GM21526 (cell line): ENCODE measurements around the gene RBM5.
A peak's percentile ranks its signal among the peaks of the same experiment; 100 is the strongest.

ENCODE experiments used
- ATAC-seq: cut with Tn5 transposase; IDR thresholded peaks from one replicate; pipeline ENCODE4 v1.9.1; 2021; ENCODE audit warnings: moderate library complexity; ENCODE audit not compliant: unreplicated experiment, low FRiP score

Gene RBM5

DNA sequence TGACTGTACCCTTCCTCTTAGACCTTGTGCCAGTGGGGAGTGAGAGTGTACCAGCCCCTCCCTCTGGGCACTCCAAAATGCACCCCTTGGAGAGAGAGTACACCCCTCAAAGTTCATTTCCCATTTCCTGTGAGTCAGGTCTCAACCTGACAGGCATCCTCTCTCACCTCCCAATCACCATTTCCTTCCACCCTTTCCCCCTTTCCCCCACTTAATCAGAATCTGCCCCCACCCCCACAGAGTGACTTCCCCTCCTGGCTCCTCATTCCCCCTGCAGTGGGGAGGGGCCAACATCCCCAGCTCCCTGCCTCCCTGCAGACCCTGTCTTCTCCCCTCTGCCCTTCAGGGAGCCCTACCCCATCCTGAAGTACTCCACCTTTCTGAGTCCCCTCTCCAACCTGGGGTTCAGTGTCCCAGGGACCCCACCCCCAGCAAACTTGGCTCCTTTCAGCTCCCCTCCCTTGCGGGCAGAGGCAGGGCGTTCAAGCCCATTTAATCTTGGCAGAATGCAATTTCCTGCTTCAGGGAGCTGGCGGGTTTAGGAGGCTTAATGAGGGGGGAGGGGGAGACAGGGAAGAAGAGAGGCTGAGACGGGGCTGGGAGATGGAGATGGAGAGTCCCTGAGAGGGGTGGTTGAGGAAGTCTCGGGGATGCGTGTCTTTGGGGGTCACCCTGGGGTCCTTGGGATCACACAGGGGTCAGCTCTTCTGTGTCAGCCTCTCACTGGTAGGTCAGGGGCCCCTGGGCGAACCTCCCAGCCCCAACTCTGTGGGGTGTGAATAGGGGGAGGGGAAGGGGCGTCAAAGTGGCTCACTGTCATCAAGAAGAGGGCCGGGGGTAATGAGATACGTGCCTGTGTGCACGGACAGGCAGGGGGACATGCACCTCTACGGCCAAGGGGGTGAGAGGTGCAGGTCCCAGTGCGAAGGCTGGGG lies 49.8 kb downstream of the RBM5 start:
- no peak for ATAC-seq

DNA sequence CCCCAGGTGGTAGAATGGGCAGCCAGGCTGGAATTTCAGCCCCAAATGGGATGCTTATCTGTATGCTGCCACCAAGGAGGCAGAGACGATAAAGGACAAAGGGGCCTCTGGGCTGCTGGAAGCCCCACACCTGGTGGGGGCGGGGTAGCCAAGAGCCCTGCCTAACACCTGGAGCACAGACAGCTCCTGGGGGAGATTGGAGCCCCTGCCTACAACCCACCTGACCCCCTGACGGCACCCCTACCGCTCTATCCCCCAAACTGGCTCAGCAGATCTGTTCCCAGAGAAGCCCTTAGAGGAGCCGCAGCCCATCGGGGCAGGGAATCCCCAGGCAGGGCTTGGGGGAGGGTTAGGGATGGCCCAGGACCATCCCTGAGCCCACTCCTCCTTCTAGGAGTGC lies 50.6 kb downstream of the RBM5 start:
- ATAC-seq: no peak

DNA sequence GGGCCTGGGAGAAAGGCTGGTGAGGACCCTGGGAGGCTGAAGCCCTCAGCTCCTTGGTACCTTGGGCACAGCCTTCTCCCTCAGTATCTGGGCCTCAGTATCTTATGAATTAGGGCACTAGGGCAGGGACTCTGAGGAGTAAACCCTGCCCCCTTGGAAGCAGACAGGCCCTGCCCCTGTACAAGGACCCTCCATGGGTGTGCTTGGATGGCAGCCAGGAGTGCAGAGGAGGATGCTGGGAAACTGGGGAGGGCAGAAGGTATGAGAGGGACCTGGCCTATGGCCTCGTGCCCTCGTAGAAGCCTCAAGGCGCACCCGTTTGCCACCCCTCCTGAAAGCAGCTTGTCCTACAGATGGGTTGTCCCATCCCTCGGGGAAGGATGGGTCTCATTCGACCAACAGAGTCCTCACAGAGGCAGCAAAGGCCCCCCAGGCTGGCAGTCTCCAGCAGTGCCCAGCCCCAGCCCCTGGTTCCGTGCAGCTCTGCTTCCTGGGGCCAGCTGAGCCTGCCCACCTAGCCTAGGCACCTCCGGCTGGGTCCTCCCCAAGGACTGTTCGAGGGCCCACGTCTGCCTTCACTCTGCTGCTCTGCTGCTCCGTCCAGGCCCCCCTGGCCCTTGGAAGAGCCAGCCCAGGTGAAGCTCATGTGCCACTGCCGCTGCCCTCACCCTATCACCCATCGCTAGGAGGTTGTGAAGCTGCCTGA lies 51.2 kb downstream of the RBM5 start:
- no peak for ATAC-seq

DNA sequence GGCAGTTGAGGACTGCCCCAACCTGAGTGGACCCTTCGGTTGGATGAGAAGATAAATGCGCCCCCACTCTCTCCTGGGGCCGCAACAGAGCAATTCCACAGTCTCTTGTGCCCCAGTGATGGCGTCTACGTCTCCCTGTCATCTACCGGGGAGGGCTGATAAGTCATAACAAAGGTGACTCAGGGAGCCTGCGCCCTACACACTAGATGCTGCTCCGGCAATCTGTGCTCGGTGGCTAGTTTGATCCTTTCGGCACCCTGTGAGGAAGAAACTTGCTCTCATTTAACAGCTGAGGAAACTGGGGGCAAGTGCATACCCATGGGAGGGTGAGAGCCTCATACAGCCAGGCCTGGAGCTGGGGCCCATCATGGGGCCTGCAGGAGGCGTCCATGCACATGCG lies 52.3 kb downstream of the RBM5 start:
- ATAC-seq: no peak

DNA sequence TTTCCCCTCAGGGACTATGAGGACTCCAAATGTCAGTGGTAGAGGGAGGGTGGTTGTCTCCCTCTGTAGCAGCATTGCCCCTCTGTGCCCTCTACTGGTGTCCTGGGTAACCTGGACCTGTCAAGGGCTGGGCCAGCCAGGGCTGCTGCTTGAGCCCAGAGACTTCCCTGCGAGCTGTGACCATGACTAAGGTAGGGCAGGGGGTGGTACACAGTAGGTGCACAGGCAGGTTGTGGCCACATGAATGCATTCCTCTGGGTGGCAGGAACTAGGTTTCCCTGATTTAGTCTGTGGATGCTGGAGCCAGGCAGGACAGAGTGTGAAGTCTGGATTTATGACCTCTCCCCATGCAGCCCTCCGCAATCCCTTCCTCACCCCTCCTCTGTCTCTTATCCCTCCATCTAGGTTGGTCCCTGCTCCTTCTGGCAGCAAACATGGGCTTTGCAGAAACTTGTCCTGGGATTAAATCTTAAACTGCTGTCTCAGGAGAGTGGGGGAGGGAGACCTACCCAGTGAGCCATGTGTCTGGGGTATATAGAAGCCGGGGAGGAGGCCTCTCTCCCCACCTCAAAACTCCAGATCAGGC lies 57.7 kb downstream of the RBM5 start:
- no peak for ATAC-seq

DNA sequence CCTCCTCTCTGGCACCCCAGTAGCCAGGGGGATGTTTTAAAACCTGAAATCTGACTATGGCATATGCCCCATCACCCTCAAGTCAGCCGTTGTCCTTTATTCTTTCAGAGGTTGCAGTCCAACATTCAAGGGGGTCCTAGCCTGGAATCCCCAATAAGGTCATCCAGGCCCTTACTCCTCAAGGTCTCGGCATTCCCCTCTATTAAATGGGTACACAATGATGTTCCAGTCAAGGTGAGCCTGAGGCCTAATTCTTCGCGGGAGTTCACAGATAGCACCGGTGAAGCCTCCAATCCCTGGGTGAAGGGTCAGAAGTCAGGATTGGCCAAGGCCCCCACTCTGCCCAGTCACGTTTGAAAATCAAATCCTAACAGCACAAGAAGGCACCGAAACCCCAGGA lies 58.3 kb downstream of the RBM5 start:
- no peak for ATAC-seq

DNA sequence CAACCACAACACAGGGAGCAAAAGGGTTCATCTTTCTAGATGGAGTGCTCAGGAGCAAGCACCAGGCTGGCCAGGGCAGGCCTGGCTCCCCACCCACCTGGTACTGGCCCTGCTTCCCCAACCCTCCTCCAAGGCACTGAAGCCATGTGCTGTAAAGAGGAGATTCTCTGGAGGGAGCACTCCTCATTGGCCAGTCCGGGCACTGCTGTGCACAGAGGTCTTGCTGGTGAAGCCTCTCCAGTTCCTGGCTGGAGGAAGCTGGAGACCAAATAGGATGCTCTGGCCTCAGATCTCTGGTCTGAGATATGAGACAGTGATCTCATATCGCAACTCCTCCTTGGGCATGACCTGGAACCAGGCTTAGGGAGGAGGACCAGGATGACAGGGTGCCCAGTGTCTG lies 58.7 kb downstream of the RBM5 start:
- no peak for ATAC-seq

DNA sequence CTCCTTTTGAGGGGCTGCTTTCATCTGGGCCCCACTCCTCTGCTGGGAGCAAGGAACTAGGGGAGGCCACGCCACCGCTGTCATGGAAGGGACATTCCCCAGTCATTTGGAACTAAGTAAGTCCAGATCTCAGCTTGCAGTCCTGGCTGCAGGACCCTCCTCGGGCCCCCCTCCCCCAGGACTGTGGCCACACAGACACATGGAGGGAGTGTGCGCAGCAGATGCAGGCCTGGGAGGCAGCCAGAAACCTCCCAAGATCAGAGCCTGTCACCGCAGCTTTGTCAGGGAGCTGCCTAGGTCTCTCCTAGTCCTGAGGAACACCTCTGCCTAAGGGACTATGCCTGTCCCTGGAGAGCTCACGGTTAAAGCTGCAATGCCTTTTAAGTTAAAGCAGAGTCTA lies 59.1 kb downstream of the RBM5 start:
- no peak for ATAC-seq

DNA sequence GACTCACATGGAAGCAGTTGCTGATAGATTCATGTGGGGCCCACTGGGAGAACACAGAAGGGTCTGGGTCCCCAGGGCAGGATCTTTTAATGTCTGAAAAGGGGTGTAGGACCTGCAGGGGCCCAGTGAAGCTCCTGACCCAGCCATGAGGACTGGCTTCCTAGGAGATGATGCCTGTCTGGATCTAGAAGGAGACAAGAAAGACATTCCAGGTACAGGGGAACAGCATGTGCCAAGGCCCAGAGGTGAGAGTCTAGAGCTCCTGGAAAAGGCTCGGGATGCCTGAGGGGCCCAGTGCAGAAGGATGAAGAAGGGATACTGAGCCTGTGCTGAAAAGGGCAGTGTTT lies 61.7 kb downstream of the RBM5 start:
- no peak for ATAC-seq

DNA sequence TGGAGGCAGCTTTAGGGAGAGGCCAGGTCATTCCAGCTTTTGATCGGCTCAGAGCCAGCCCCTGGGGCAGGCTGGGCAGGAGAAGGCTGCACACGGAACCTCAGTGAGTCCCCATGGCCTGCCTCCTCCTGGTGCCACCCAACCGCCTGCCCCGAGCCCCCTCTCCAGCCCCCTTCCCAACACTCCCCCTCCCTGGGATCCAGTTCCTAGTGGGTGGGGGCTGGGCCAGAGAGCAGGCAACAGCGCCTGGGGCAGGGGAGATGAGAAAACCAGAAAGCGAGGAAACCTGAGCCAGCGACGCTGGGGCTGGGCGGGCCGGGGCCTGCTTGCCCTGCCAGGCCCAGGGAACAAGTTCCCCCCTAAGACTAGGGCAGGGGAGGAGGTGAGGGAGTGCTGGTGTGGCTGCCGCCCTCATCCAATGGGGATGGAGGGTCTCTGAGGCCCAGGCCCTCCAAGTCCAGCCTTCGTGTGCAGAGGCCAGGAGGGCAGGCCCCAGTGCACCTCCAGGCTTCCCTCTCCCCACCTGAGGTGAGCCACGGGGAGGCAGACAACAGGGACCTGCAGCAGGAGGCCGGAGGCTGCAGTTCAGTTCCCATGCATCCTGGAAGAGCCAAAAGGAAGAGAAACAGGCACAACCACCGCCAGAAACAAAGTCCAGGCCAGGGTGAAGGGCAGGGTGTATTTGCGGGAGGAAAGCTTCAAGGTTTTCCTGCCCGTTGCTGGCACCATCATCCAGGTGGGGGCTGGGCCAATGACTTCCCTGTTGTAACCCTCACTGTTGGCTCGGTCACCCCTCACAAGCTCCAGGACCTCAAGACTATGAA lies 62.4 kb downstream of the RBM5 start:
- ATAC-seq: no peak

DNA sequence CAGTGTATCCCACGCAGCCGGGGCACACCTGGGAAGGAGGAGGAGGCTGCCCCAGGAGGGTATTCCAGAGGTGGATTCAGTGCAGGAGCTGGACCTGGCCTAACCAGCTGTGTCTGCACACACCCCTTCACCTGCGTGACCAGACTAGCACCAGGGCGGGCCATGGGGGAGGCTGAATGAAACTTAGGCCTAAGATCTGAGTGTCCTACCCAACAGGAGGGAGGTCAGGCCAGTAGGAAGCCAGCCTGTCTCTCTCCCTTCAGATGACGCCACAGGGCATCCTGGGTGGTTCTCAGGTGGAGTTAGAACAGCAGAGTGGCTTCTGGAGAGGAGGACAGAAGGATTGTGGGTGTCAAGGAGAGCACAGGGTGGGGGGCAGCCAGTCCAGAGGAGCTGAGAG lies 63.0 kb downstream of the RBM5 start:
- no peak for ATAC-seq

DNA sequence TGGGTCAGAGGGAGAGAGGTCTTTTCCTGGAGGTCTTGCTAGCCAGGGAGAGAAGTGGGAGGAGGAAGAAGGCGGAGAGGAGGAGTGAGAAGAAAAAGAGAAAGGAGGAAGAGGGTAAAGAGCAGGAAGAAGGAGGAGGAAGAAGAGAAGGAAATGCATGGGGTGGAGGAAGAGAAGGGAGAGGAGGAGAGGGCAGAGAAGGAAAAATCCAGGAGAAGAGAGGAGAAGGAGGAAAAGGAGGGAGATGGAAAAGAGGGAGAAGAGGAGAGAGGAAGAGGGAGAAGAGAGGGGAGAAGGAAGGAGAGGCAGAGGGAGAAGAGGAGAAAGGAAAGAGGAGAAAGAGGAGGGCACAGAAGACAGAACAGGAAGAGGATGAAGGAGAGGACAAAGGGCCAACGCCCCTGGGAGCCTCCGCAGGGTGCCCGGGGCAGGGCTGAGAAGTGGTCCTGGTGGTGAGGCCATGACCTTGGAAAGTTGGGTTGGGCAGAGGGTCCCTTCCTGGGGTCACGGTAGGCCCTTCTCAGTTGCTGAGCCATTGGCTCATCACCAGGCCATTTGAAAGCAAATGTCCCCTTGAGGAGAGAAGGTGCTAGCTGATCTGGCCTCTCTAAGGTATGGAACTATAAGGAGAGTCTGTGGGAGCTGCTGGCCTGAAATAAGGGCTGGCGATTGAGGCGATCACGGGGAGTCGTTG lies 65.2 kb downstream of the RBM5 start:
- ATAC-seq: no peak

DNA sequence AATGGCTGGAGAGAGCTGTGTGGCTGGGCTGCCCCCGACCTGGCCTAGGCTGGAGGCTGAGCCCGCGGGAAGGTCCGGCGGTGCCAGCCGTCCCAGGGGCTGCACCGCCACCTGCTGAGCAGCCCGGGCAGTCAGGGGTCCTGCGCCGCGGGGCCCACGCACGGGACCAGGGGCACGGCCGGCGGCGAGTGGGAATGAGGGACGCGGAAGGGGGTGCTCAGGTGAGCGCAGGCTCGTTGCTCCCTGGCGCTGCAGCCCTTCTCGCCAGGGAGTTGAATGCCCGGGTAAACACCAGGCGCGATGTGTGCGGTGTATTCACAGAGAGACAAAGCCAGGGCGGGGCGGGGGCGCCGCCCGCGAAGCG lies 65.7 kb downstream of the RBM5 start:
- ATAC-seq: peak; percentile 21

DNA sequence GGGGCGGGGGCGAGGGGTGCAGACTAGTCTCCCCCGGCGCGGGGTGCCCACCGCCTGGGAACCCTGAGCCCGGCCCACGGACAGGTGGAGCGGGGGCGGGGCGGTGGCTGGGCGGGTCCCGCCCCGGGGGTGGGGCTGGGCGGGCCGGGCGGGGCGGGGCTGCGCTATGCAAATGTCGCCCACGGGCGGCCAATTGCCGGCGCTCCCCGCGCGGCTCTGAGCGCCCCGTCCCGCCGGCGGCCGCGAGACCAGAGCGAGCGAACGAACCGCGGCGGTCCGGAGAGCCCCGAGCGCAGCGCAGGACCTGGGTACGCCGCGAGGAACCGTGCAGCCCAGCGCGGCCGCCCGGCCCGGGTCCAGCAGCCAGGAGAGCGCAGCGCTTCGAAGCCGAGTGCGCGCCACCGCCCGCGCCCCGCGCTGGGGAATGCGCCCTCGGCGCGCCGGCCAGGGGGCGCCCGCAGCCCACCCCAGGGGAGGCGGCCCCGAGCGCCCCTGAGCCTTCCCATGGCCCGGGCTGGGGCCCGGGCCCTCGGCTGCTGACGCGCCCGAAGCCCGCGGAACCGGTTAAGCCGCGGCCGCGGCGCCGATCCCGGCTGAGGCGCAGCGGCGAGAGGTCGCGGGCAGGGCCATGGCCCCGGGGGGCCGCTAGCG lies 66.2 kb downstream of the RBM5 start, which contains the start of gene SEMA3F:
Gene SEMA3F, plus strand, starts transcription at position 485 of the 651 bp plus-strand sequence. CDS start 4,299 bp downstream, outside the sequence.
- peak; percentile 50 for ATAC-seq

DNA sequence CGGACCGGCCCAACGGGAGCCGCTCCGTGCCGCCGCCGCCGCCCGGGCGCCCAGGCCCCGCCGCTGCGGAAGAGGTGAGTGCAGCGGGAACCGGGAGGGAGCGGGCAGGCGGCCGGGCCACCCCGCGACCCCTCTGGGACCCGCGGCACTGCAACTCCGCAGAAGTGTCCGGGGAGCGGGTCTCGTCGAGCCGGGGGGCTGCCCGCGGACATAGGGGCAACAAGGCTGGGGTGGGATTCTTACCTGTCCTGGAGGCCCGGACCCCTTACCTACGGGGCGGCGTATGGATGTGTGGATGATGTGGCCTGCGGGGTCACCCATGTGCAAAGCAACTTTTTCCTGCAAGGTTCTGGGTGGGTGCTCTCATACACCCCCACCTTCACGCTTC lies 66.8 kb downstream of the RBM5 start:
- ATAC-seq: no peak

DNA sequence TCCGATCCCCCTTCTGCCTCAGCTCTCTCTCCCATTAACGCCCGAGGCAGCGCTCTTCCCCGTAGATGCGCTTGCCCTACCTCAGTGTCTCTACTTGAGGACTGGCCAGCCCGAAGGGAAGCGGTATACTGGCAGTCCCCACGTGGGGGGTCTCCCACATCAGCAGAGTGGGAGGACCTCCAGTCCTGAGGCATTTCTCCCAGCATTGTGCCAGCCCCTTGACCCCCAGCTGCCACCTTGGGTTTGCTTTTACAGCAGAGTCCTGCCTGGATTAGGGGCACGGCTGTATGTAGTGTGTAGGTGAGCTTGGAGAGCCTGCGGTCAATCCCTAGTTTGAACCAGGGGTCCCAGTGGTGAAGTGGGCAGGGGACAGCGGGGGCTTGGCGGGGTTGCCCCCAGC lies 67.2 kb downstream of the RBM5 start:
- no peak for ATAC-seq

DNA sequence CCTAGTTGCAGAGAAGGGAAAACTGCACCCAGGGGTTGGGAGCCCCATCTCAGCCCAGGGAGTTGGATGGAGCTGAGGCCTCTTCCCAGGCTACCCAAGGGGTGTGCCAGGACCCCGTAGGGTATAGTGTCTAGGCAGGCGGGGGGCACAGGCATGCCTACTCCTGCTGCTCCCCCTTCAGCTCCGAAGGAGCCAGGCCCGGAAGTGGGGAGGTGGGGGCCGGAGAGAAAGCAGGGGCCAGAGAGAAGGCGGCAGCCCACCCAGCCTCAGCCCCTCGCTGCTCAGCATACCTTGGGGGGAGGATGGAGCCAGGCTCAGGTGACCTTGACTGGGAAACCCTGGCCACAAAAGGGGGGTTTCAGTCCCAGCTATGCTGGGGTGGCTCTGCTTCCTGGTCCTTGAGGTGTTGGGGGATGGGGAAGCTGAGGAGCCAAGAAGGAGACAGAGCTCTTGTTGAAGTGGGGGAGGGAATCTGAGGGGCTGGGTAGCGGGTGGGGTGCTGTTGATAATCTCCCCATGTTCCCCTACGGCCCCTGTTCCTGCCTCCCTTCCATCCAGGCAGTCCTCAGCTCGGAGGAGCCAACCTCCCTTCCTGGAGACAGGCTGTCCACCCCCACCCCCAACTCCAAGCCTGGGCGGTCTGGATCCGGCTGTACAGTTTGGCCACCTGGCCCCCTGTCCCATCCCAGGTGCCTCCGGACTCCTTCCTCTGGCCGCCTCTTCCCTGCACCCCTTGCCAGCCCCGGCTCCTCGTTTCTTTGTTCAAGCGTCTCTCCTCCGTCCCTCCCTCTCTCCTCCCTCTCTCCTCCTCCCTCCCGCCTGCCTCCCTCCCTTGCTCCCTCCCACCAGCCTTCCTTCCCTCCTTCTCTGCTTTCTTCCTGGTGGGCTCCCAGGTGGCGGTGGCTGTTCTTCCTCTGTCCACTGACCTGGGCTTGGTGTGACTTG lies 68.1 kb downstream of the RBM5 start:
- ATAC-seq: no peak

DNA sequence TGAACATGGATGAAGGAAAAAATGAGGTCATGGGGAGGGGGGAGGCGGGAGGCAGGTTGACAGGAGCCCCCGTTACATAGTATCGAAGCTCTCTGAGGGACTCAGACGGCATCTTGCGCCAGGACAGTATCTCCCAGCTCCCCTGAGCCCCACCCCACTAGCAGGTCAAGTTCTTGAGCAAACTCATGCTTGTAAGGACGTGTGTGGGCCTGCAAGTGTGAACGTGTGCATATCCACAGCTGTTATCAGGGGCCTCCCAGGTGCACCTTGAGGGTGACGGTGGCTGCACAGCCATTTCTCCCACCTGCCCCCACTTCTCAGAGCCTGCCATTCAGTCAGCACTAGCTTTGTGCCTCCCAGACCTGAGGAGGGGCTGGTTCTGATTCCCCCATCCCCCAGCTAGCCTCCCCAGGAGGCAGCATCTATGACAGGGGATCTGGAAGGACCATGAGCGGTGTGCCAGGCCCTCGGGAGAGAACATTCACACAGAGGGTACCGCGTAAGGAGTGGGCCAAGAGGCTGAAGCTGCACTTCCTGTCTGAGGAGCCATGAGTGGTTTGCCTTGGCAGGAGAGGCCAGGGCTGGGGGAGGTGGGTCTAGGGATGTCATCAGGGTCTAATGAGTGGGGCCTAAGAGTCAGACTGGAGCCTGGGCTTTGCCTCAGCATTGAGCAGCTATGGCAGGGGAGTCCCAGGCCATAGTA lies 69.3 kb downstream of the RBM5 start:
- no peak for ATAC-seq
